HepG2 (cell line): ENCODE data around the gene LTA. TPM values are rescaled to one million over a fixed set of nuclear protein-coding genes. Genes with fewer than 3 reads are reported as not detected.

ENCODE experiments used
- ETV5 ChIP-seq: IDR thresholded peaks from 2 replicates; pipeline ENCODE4 v1.6.1; 2018; ENCODE audit warnings: missing biosample characterization, missing genetic modification reagents, inconsistent platforms, borderline replicate concordance
- HMG20B ChIP-seq: conservative IDR thresholded peaks from 2 replicates; pipeline ENCODE4 v1.6.1; 2016; ENCODE audit warnings: missing genetic modification reagents, missing compliant biosample characterization
- KDM5B ChIP-seq: sonication (generic); formaldehyde crosslinking; IDR thresholded peaks from 2 replicates; pipeline ENCODE4 v1.4.0; 2020; ENCODE audit warnings: missing genetic modification reagents, mild to moderate bottlenecking, borderline replicate concordance
- RNF2 ChIP-seq: fragments of 450-650 bp; conservative IDR thresholded peaks from 2 replicates; pipeline ENCODE4 v1.6.1; 2016; ENCODE audit warnings: low read depth
- SALL1 ChIP-seq: sonication (generic); formaldehyde crosslinking; IDR thresholded peaks from 2 replicates; pipeline ENCODE4 v1.8.0; 2022; ENCODE audit warnings: mild to moderate bottlenecking, missing genetic modification reagents
- SMARCE1 ChIP-seq: fragments of 450-650 bp; IDR thresholded peaks from 2 replicates; pipeline ENCODE4 v1.6.1; 2017; ENCODE audit warnings: borderline replicate concordance
- ZFX ChIP-seq: sonication (generic); formaldehyde crosslinking; IDR thresholded peaks from 2 replicates; pipeline ENCODE4 v1.4.0; 2020; ENCODE audit warnings: mild to moderate bottlenecking, low read depth, missing genetic modification reagents, moderate library complexity
- ZNF646 ChIP-seq: sonication (generic); formaldehyde crosslinking; IDR thresholded peaks from 2 replicates; pipeline ENCODE4 v1.9.0; 2021; ENCODE audit warnings: mild to moderate bottlenecking, missing genetic modification reagents
- ZNF776 ChIP-seq: sonication (generic); formaldehyde crosslinking; IDR thresholded peaks from 2 replicates; pipeline ENCODE4 v1.4.0; 2020; ENCODE audit warnings: mild to moderate bottlenecking, missing genetic modification reagents
- polyA plus RNA-seq, 8 experiments: library from polyadenylated mRNA; depleted of rRNA in 3 of 8; stranded (reverse) in 7 of 8; unstranded in 1 of 8; fragments of >200 nt; fragmentation: Illumina TruSeq in 4 of 8; extraction: Trizol in 4 of 8; gene quantifications; 2 replicates each; pipeline versions ENCODE4 v1.2.1 to v1.2.3, GENCODE V29; 2011 to 2016; ENCODE audit warnings: low read depth in 4 of 8, missing spikeins in 1 of 8, mixed read lengths in 1 of 8; ENCODE audit not compliant: insufficient read depth in 1 of 8
- total RNA-seq, 5 experiments: library from RNA; depleted of rRNA; stranded (reverse); fragments of >200 nt; fragmentation: Illumina TruSeq; extraction: Trizol; gene quantifications; 2 replicates each; pipeline ENCODE4 v1.2.3, GENCODE V29; 2016; ENCODE audit warnings: low read depth in 1 of 5
- TF ChIP-seq, protein P1 (sequence below): sonication (generic); formaldehyde crosslinking; IDR thresholded peaks from one replicate; pipeline ENCODE4 v1.5.1; 2020; ENCODE audit warnings: mild to moderate bottlenecking, missing genetic modification reagents; ENCODE audit errors: not compliant biosample characterization
- TF ChIP-seq, protein P2 (sequence below): sonication (generic); formaldehyde crosslinking; IDR thresholded peaks from 2 replicates; pipeline ENCODE4 v1.4.0; 2020; ENCODE audit warnings: missing genetic modification reagents, borderline replicate concordance

Gene LTA
- total and polyA plus RNA-seq, 2 of the 13 experiments (the other 11 are each of a cell fraction or from before 2014, with no cell fraction given) = 0.09 TPM; not detected in 1

DNA sequence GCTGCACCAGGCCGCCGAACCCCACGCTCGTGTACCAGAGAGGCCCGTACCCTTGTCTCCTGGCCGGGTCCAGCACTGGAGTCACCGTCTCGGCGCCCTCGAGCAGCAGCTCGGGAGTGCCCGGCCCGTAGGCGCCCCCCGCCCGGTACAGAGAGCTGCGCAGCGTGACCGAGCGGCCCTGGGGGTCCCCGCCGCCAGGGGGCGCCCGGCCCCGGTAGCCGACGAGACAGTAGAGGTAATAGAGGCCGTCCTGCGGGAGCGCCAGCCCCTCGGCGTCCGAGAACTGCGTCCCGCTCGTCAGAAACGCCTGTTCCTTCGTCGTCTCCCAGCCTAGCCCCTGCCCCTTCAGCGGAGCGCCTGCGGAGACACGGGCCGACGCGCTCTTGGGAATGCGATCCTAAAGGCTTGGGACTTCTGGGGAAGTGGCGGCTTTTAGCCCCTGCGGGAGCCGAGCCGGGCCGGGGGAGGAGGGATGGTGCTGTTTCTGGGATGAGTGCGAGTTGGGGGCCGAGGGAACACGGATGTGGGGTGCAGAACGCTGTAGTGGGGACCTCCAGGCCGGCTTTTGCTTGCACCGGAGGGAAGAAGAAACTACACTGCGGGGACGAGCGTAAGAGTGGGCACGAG, 8.8 kb downstream of the LTA start (continued):
- TF ChIP-seq, protein P1, sequence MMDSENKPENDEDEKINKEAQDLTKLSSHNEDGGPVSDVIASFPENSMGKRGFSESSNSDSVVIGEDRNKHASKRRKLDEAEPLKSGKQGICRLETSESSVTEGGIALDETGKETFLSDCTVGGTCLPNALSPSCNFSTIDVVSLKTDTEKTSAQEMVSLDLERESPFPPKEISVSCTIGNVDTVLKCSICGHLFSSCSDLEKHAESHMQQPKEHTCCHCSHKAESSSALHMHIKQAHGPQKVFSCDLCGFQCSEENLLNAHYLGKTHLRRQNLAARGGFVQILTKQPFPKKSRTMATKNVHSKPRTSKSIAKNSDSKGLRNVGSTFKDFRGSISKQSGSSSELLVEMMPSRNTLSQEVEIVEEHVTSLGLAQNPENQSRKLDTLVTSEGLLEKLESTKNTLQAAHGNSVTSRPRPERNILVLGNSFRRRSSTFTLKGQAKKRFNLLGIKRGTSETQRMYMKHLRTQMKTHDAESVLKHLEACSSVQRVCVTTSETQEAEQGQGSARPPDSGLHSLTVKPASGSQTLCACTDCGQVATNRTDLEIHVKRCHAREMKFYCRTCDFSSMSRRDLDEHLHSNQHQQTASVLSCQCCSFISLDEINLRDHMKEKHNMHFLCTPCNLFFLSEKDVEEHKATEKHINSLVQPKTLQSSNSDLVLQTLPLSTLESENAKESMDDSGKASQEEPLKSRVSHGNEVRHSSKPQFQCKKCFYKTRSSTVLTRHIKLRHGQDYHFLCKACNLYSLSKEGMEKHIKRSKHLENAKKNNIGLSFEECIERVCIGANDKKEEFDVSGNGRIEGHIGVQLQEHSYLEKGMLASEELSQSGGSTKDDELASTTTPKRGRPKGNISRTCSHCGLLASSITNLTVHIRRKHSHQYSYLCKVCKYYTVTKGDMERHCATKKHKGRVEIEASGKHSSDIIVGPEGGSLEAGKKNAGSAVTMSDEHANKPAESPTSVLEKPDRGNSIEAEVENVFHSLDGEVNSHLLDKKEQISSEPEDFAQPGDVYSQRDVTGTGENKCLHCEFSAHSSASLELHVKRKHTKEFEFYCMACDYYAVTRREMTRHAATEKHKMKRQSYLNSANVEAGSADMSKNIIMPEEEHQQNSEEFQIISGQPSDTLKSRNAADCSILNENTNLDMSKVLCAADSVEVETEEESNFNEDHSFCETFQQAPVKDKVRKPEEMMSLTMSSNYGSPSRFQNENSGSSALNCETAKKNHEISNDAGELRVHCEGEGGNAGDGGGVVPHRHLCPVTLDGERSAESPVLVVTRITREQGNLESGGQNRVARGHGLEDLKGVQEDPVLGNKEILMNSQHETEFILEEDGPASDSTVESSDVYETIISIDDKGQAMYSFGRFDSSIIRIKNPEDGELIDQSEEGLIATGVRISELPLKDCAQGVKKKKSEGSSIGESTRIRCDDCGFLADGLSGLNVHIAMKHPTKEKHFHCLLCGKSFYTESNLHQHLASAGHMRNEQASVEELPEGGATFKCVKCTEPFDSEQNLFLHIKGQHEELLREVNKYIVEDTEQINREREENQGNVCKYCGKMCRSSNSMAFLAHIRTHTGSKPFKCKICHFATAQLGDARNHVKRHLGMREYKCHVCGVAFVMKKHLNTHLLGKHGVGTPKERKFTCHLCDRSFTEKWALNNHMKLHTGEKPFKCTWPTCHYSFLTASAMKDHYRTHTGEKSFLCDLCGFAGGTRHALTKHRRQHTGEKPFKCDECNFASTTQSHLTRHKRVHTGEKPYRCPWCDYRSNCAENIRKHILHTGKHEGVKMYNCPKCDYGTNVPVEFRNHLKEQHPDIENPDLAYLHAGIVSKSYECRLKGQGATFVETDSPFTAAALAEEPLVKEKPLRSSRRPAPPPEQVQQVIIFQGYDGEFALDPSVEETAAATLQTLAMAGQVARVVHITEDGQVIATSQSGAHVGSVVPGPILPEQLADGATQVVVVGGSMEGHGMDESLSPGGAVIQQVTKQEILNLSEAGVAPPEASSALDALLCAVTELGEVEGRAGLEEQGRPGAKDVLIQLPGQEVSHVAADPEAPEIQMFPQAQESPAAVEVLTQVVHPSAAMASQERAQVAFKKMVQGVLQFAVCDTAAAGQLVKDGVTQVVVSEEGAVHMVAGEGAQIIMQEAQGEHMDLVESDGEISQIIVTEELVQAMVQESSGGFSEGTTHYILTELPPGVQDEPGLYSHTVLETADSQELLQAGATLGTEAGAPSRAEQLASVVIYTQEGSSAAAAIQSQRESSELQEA (CRISPR knock-in tag) = no peak
- TF ChIP-seq ZNF776 (CRISPR knock-in tag) (peak; percentile 82), HMG20B (CRISPR knock-in tag) (peak; percentile 62; the same call in 1 of the 2 replicates), RNF2 (peak; percentile 40; the same call in 1 of the 2 replicates), ZNF646 (0 out of 2 replicates have a peak, but pooled peaks have one; percentile 18), KDM5B (CRISPR knock-in tag) (peak; percentile 96), ZFX (CRISPR knock-in tag) (peak; percentile 78), SALL1 (CRISPR knock-in tag) (peak; percentile 80), ETV5 (CRISPR knock-in tag) (no peak), SMARCE1 (no peak)
- TF ChIP-seq, protein P2, sequence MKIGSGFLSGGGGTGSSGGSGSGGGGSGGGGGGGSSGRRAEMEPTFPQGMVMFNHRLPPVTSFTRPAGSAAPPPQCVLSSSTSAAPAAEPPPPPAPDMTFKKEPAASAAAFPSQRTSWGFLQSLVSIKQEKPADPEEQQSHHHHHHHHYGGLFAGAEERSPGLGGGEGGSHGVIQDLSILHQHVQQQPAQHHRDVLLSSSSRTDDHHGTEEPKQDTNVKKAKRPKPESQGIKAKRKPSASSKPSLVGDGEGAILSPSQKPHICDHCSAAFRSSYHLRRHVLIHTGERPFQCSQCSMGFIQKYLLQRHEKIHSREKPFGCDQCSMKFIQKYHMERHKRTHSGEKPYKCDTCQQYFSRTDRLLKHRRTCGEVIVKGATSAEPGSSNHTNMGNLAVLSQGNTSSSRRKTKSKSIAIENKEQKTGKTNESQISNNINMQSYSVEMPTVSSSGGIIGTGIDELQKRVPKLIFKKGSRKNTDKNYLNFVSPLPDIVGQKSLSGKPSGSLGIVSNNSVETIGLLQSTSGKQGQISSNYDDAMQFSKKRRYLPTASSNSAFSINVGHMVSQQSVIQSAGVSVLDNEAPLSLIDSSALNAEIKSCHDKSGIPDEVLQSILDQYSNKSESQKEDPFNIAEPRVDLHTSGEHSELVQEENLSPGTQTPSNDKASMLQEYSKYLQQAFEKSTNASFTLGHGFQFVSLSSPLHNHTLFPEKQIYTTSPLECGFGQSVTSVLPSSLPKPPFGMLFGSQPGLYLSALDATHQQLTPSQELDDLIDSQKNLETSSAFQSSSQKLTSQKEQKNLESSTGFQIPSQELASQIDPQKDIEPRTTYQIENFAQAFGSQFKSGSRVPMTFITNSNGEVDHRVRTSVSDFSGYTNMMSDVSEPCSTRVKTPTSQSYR (CRISPR knock-in tag) = peak; percentile 15; the same call in 1 of the 2 replicates
